ENCODE data around the gene FBXL7. TPM values are rescaled to one million over a fixed set of nuclear protein-coding genes. Genes with fewer than 3 reads are reported as not detected.

Gene FBXL7
- total and polyA plus RNA-seq, 4 donors: 1.9 to 15.5 (median 6.6) TPM

- Histone ChIP-seq H3K4me3 (no peak overlapping the region), H3K36me3 (ENCODE audit: control insufficient read depth in 4 of 4, insufficient read depth in 4 of 4, low read length in 4 of 4) (no peaks in the 10 kb centered on the region), H3K9ac (ENCODE audit: insufficient read depth in 1 of 2, low read length in 2 of 2) (no peak overlapping the region), H3K27ac (ENCODE audit: low read depth in 1 of 2, low read length in 1 of 2) (no peak overlapping the region), H3K4me1 (ENCODE audit: control insufficient read depth in 5 of 5, insufficient read depth in 5 of 5, low read length in 5 of 5) (peaks cover 0 to 8% (median 0%) of the 10 kb centered on the region in 5 donors), H3K9me3 (ENCODE audit: control insufficient read depth in 4 of 4, insufficient read depth in 3 of 4, low read length in 3 of 4) (peaks cover 0 to 3% (median 0%) of the 10 kb centered on the region in 4 donors), H3K27me3 (ENCODE audit: control insufficient read depth in 3 of 3, insufficient read depth in 3 of 3, low read length in 2 of 3) (no peaks in the 10 kb centered on the region)
- DNase-seq: no peak
- no peak for TF ChIP-seq CTCF (IDR thresholded peaks at IDR 0.05; ENCODE audit: control extremely low read depth, extremely low read depth)
- ATAC-seq (ENCODE audit: insufficient read depth, low FRiP score): no peak
- WGBS, 2 donors: 97% methylated on average over 10 of the region's 10 CpGs
Measured at GRCh38 chr5:15618938-15619337, 119.0 kb downstream of the FBXL7 start.

GRCh38 chr5:15620501-15620900 lies 120.5 kb downstream of the FBXL7 start:
- no peak overlapping the region for H3K27ac ChIP-seq (ENCODE audit: low read depth in 1 of 2, low read length in 1 of 2)

GRCh38 chr5:15621094-15621493 lies 121.1 kb downstream of the FBXL7 start:
- Histone ChIP-seq H3K9ac (ENCODE audit: insufficient read depth in 1 of 2, low read length in 2 of 2) (no peak overlapping the region), H3K36me3 (ENCODE audit: control insufficient read depth in 4 of 4, insufficient read depth in 4 of 4, low read length in 4 of 4) (no peaks in the 10 kb centered on the region), H3K27ac (ENCODE audit: low read depth in 1 of 2, low read length in 1 of 2) (no peak overlapping the region), H3K4me1 (ENCODE audit: control insufficient read depth in 5 of 5, insufficient read depth in 5 of 5, low read length in 5 of 5) (peaks cover 0 to 6% (median 3%) of the 10 kb centered on the region in 5 donors), H3K4me3 (no peak overlapping the region), H3K9me3 (ENCODE audit: control insufficient read depth in 4 of 4, insufficient read depth in 3 of 4, low read length in 3 of 4) (peaks cover 0 to 3% (median 0%) of the 10 kb centered on the region in 4 donors), H3K27me3 (ENCODE audit: control insufficient read depth in 3 of 3, insufficient read depth in 3 of 3, low read length in 2 of 3) (no peaks in the 10 kb centered on the region)
- TF ChIP-seq CTCF (IDR thresholded peaks at IDR 0.05; ENCODE audit: control extremely low read depth, extremely low read depth): no peak
- WGBS, 2 donors: 42 to 76% methylated on average over 1 of the region's 1 CpG
- no peak for ATAC-seq (ENCODE audit: insufficient read depth, low FRiP score)
- no peak for DNase-seq

More at GRCh38 chr5:15620501-15620900, 120.5 kb downstream of the FBXL7 start:
- ATAC-seq (ENCODE audit: insufficient read depth, low FRiP score): no peak
- no peak for TF ChIP-seq CTCF (IDR thresholded peaks at IDR 0.05; ENCODE audit: control extremely low read depth, extremely low read depth)
- WGBS, 2 donors: 86 to 91% methylated on average over 11 of the region's 11 CpGs
- Histone ChIP-seq H3K9me3 (ENCODE audit: control insufficient read depth in 4 of 4, insufficient read depth in 3 of 4, low read length in 3 of 4) (peaks cover 0 to 3% (median 0%) of the 10 kb centered on the region in 4 donors), H3K9ac (ENCODE audit: insufficient read depth in 1 of 2, low read length in 2 of 2) (no peak overlapping the region), H3K4me1 (ENCODE audit: control insufficient read depth in 5 of 5, insufficient read depth in 5 of 5, low read length in 5 of 5) (peaks cover 0 to 8% (median 3%) of the 10 kb centered on the region in 5 donors), H3K27me3 (ENCODE audit: control insufficient read depth in 3 of 3, insufficient read depth in 3 of 3, low read length in 2 of 3) (no peaks in the 10 kb centered on the region), H3K4me3 (no peak overlapping the region), H3K36me3 (ENCODE audit: control insufficient read depth in 4 of 4, insufficient read depth in 4 of 4, low read length in 4 of 4) (no peaks in the 10 kb centered on the region)
- no peak for DNase-seq

GRCh38 chr5:15623794-15624193 lies 123.8 kb downstream of the FBXL7 start:
- Histone ChIP-seq H3K9ac (ENCODE audit: insufficient read depth in 1 of 2, low read length in 2 of 2) (no peak overlapping the region), H3K27me3 (ENCODE audit: control insufficient read depth in 3 of 3, insufficient read depth in 3 of 3, low read length in 2 of 3) (no peaks in the 10 kb centered on the region), H3K4me3 (no peak overlapping the region), H3K27ac (ENCODE audit: low read depth in 1 of 2, low read length in 1 of 2) (no peak overlapping the region), H3K36me3 (ENCODE audit: control insufficient read depth in 4 of 4, insufficient read depth in 4 of 4, low read length in 4 of 4) (no peaks in the 10 kb centered on the region), H3K4me1 (ENCODE audit: control insufficient read depth in 5 of 5, insufficient read depth in 5 of 5, low read length in 5 of 5) (peaks cover 0 to 8% (median 3%) of the 10 kb centered on the region in 5 donors), H3K9me3 (ENCODE audit: control insufficient read depth in 4 of 4, insufficient read depth in 3 of 4, low read length in 3 of 4) (peaks cover 0 to 3% (median 0%) of the 10 kb centered on the region in 4 donors)
- 91 to 94% methylated on average over 2 of the region's 2 CpGs for WGBS, 2 donors
- ATAC-seq (ENCODE audit: insufficient read depth, low FRiP score) (no peak), DNase-seq (no peak)
- TF ChIP-seq CTCF (IDR thresholded peaks at IDR 0.05; ENCODE audit: control extremely low read depth, extremely low read depth): no peak
